Prostate gland (tissue), 2 donors: ENCODE data around the gene PRF1.

ENCODE experiments used
- POLR2A ChIP-seq: fragments of 450-650 bp; IDR thresholded peaks from one replicate; pipeline ENCODE4 v1.6.1; 2016; ENCODE audit warnings: antibody characterized with exemption, mild to moderate bottlenecking
- POLR2AphosphoS5 ChIP-seq: sonication (generic); formaldehyde crosslinking; IDR thresholded peaks from one replicate; pipeline ENCODE4 v1.6.1; 2017; ENCODE audit warnings: antibody characterized with exemption
- TF ChIP-seq, protein P1 (sequence below), 4 experiments: fragments of 200-600 bp in 2 of 4; fragments of 450-650 bp in 2 of 4; sonication (generic) in 2 of 4; IDR thresholded peaks; 1 replicate in 3 of 4; 2 replicates in 1 of 4; pipeline ENCODE4 v1.5.1; 2016 to 2019; ENCODE audit warnings: antibody characterized with exemption in 4 of 4, mild to moderate bottlenecking in 2 of 4, moderate library complexity in 2 of 4

GRCh38 chr10:70588859-70589570, 13.5 kb downstream of the PRF1 start:
- TF ChIP-seq, protein P1, sequence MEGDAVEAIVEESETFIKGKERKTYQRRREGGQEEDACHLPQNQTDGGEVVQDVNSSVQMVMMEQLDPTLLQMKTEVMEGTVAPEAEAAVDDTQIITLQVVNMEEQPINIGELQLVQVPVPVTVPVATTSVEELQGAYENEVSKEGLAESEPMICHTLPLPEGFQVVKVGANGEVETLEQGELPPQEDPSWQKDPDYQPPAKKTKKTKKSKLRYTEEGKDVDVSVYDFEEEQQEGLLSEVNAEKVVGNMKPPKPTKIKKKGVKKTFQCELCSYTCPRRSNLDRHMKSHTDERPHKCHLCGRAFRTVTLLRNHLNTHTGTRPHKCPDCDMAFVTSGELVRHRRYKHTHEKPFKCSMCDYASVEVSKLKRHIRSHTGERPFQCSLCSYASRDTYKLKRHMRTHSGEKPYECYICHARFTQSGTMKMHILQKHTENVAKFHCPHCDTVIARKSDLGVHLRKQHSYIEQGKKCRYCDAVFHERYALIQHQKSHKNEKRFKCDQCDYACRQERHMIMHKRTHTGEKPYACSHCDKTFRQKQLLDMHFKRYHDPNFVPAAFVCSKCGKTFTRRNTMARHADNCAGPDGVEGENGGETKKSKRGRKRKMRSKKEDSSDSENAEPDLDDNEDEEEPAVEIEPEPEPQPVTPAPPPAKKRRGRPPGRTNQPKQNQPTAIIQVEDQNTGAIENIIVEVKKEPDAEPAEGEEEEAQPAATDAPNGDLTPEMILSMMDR (IDR thresholded peaks at IDR 0.05), result no peak
- TF ChIP-seq POLR2AphosphoS5 (no peak), POLR2A (no peak)
